ENCODE measurements around the gene DCLRE1B.

DCLRE1B gene

GRCh38 chr1:113891631-113892220 lies 13.4 kb upstream of the DCLRE1B start:
- Histone ChIP-seq H3K9ac (ENCODE audit: low read length) (no peak overlapping the region), H3K27ac (ENCODE audit: low read depth, low read length, poor library complexity, severe bottlenecking) (no peak overlapping the region), H3K79me2 (ENCODE audit: insufficient read depth, low read length) (no peaks in the 10 kb centered on the region), H3K9me3 (ENCODE audit: low read length) (no peaks in the 10 kb centered on the region), H3K9me2 (ENCODE audit: low read depth, low read length) (no peaks in the 10 kb centered on the region), H4K20me1 (ENCODE audit: insufficient read depth, low read length) (no peaks in the 10 kb centered on the region), H2AFZ (ENCODE audit: low read length) (no peak overlapping the region), H3F3A (ENCODE audit: insufficient read depth, low read length) (no peaks in the 10 kb centered on the region), H3K36me3 (ENCODE audit: insufficient read depth, low read length) (peaks cover 30% of the 10 kb centered on the region), H3K4me1 (ENCODE audit: insufficient read depth, low read length, severe bottlenecking) (peaks cover 5% of the 10 kb centered on the region), H3K4me3 (ENCODE audit: low read depth, low read length, poor library complexity, severe bottlenecking) (no peak overlapping the region), H3K27me3 (ENCODE audit: insufficient read depth, low read length) (no peaks in the 10 kb centered on the region), H3K4me2 (ENCODE audit: low read length) (no peak overlapping the region)
- TF ChIP-seq EZH2 (IDR thresholded peaks at IDR 0.05; ENCODE audit: borderline replicate concordance, low read length) (no peak), CTCF (IDR thresholded peaks at IDR 0.05; ENCODE audit: low read length) (no peak)

GRCh38 chr1:113893267-113893666 lies 11.9 kb upstream of the DCLRE1B start:
- H3K4me1 ChIP-seq (ENCODE audit: insufficient read depth, low read length, severe bottlenecking) = peaks cover 5% of the 10 kb centered on the region
- H3K4me2 ChIP-seq (ENCODE audit: low read length) = no peak overlapping the region
- no peak overlapping the region for H2AFZ ChIP-seq (ENCODE audit: low read length)

GRCh38 chr1:113895098-113895497 lies 10.0 kb upstream of the DCLRE1B start:
- no peaks in the 10 kb centered on the region for H3F3A ChIP-seq (ENCODE audit: insufficient read depth, low read length)
- no peak overlapping the region for H3K4me3 ChIP-seq (ENCODE audit: low read depth, low read length, poor library complexity, severe bottlenecking)
- no peaks in the 10 kb centered on the region for H3K9me3 ChIP-seq (ENCODE audit: low read length)
- no peaks in the 10 kb centered on the region for H3K27me3 ChIP-seq (ENCODE audit: insufficient read depth, low read length)
- H3K9ac ChIP-seq (ENCODE audit: low read length) = no peak overlapping the region
- no peaks in the 10 kb centered on the region for H3K9me2 ChIP-seq (ENCODE audit: low read depth, low read length)
- H3K79me2 ChIP-seq (ENCODE audit: insufficient read depth, low read length) = no peaks in the 10 kb centered on the region
- H2AFZ ChIP-seq (ENCODE audit: low read length) = no peak overlapping the region
- H3K27ac ChIP-seq (ENCODE audit: low read depth, low read length, poor library complexity, severe bottlenecking) = no peak overlapping the region
- no peak overlapping the region for H3K4me2 ChIP-seq (ENCODE audit: low read length)
- H3K4me1 ChIP-seq (ENCODE audit: insufficient read depth, low read length, severe bottlenecking) = peaks cover 5% of the 10 kb centered on the region
- no peak for TF ChIP-seq CTCF (IDR thresholded peaks at IDR 0.05; ENCODE audit: low read length)
- no peak for TF ChIP-seq EZH2 (IDR thresholded peaks at IDR 0.05; ENCODE audit: borderline replicate concordance, low read length)
- H3K36me3 ChIP-seq (ENCODE audit: insufficient read depth, low read length) = peaks cover 64% of the 10 kb centered on the region
- H4K20me1 ChIP-seq (ENCODE audit: insufficient read depth, low read length) = no peaks in the 10 kb centered on the region

More at GRCh38 chr1:113893267-113893666, 11.9 kb upstream of the DCLRE1B start:
- peaks cover 46% of the 10 kb centered on the region for H3K36me3 ChIP-seq (ENCODE audit: insufficient read depth, low read length)
- H3K9ac ChIP-seq (ENCODE audit: low read length) = no peak overlapping the region
- no peaks in the 10 kb centered on the region for H3K9me3 ChIP-seq (ENCODE audit: low read length)
- H3K9me2 ChIP-seq (ENCODE audit: low read depth, low read length) = no peaks in the 10 kb centered on the region
- H3K4me3 ChIP-seq (ENCODE audit: low read depth, low read length, poor library complexity, severe bottlenecking) = no peak overlapping the region
- TF ChIP-seq CTCF (IDR thresholded peaks at IDR 0.05; ENCODE audit: low read length) = no peak
- TF ChIP-seq EZH2 (IDR thresholded peaks at IDR 0.05; ENCODE audit: borderline replicate concordance, low read length) = no peak
- H3K27me3 ChIP-seq (ENCODE audit: insufficient read depth, low read length) = no peaks in the 10 kb centered on the region
- H3K79me2 ChIP-seq (ENCODE audit: insufficient read depth, low read length) = no peaks in the 10 kb centered on the region
- H3K27ac ChIP-seq (ENCODE audit: low read depth, low read length, poor library complexity, severe bottlenecking) = no peak overlapping the region
- no peaks in the 10 kb centered on the region for H3F3A ChIP-seq (ENCODE audit: insufficient read depth, low read length)
- no peaks in the 10 kb centered on the region for H4K20me1 ChIP-seq (ENCODE audit: insufficient read depth, low read length)
